Lower leg skin (tissue), 3 donors: ENCODE results near the gene AMOT.

Source experiments
- POLR2A ChIP-seq, 2 donors: fragments of 450-650 bp; IDR thresholded peaks; one replicate each; pipeline ENCODE4 v1.6.1; 2016 to 2017; ENCODE audit warnings: antibody characterized with exemption in 2 of 2, mild to moderate bottlenecking in 1 of 2, moderate library complexity in 1 of 2
- TF ChIP-seq, protein P1 (sequence below), 3 donors: fragments of 450-650 bp; IDR thresholded peaks; one replicate each; pipeline ENCODE4 v1.5.1; 2016; ENCODE audit warnings: antibody characterized with exemption in 3 of 3, mild to moderate bottlenecking in 3 of 3, moderate library complexity in 2 of 3

- TF ChIP-seq, protein P1, sequence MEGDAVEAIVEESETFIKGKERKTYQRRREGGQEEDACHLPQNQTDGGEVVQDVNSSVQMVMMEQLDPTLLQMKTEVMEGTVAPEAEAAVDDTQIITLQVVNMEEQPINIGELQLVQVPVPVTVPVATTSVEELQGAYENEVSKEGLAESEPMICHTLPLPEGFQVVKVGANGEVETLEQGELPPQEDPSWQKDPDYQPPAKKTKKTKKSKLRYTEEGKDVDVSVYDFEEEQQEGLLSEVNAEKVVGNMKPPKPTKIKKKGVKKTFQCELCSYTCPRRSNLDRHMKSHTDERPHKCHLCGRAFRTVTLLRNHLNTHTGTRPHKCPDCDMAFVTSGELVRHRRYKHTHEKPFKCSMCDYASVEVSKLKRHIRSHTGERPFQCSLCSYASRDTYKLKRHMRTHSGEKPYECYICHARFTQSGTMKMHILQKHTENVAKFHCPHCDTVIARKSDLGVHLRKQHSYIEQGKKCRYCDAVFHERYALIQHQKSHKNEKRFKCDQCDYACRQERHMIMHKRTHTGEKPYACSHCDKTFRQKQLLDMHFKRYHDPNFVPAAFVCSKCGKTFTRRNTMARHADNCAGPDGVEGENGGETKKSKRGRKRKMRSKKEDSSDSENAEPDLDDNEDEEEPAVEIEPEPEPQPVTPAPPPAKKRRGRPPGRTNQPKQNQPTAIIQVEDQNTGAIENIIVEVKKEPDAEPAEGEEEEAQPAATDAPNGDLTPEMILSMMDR (IDR thresholded peaks at IDR 0.05) = no peak
- no peak for TF ChIP-seq POLR2A (IDR thresholded peaks at IDR 0.05)
These were observed 34.0 kb upstream of the AMOT start for GRCh38 chrX:112874614-112875013.
